Measurements from ENCODE around the gene UBC.
"Not testable (repeated sequence)": the region's sequence is repeated elsewhere in the genome, so short reads cannot be mapped to it uniquely, and the experiment has no call there.

The UBC gene

DNA sequence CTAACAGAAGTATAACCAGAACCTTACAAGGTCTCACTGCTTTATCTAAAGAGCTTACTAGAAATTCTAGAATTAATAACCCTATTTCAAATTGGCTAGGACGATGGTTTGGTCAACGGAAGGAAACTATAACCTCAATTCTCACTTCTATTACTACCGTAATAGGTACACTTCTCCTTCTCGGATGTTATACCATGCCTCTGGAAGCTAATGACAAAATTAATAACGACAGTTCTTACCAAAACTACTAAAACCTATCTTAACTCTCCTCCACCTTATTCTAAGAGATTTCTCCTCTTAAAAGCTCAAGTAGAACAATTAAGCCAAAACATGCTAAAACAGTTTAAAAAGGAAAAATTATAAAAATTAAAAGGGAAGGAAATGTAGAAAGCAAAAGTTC is 23.7 kb upstream of the UBC start:
- Histone ChIP-seq H3K4me3 (ENCODE audit: low read length in 2 of 2) (peak overlapping the region in 1 of 2 donors; percentile 78), H3K9ac (ENCODE audit: low read depth in 1 of 2, low read length in 2 of 2) (peak overlapping the region; percentile 74 to 86), H3K9me3 (ENCODE audit: control insufficient read depth in 2 of 2, low read length in 2 of 2) (no peaks in the 10 kb centered on the region), H3K27me3 (ENCODE audit: control insufficient read depth in 2 of 2, insufficient read depth in 2 of 2, low read length in 2 of 2) (no peaks in the 10 kb centered on the region), H3K27ac (ENCODE audit: low read depth in 2 of 2, low read length in 2 of 2) (peak overlapping the region in 1 of 2 donors; percentile 21), H3K36me3 (ENCODE audit: control insufficient read depth in 2 of 2, insufficient read depth in 2 of 2, low read length in 2 of 2) (peaks cover 0 to under 1% of the 10 kb centered on the region in 2 donors), H3K4me1 (ENCODE audit: control insufficient read depth in 2 of 2, insufficient read depth in 2 of 2, low read length in 2 of 2) (peaks cover 17 to 26% of the 10 kb centered on the region in 2 donors)

DNA sequence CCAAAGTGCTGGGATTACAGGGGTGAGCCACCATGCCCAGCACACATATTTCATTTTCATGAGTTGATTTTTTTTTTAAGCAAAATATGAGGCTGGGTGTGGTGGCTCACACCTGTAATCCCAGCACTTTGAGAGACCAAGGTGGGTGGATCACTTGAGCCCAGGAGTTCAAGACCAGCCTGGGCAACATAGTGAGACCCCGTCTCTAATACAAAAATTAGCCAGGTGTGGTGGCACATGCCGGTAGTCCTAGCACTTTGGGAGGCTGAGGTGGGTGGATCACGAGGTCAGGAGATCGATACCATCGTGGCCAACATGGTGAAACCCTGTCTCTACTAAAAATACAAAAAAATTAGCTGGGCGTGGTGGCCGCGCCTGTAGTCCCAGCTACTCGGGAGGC is 17.1 kb upstream of the UBC start:
- H3K4me1 ChIP-seq (ENCODE audit: control insufficient read depth in 2 of 2, insufficient read depth in 2 of 2, low read length in 2 of 2), result peaks cover 8 to 13% of the 10 kb centered on the region in 2 donors
- not testable (repeated sequence) for H3K9ac ChIP-seq (ENCODE audit: low read depth in 1 of 2, low read length in 2 of 2); H3K27me3 ChIP-seq (ENCODE audit: control insufficient read depth in 2 of 2, insufficient read depth in 2 of 2, low read length in 2 of 2); H3K27ac ChIP-seq (ENCODE audit: low read depth in 2 of 2, low read length in 2 of 2); H3K36me3 ChIP-seq (ENCODE audit: control insufficient read depth in 2 of 2, insufficient read depth in 2 of 2, low read length in 2 of 2); H3K9me3 ChIP-seq (ENCODE audit: control insufficient read depth in 2 of 2, low read length in 2 of 2); H3K4me3 ChIP-seq (ENCODE audit: low read length in 2 of 2)

DNA sequence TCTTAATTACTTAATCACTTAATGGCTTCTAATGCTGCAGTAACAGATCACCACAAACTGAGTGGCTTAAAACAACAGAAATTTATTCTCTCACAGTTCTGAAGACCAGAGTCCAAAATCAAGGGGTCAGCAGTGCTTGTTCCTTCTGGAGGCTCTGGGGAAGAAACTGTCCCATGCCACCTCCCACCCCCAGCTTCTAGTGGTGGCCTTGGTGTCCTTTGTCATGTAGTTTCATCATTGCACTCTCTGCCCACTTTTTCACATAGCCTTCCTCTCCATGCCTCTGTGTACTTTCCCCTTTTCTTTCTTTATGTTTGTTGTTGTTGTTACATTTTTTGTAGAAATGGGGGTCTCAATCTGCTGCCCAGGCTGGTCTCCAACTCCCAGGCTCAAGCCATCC is 16.1 kb upstream of the UBC start:
- Histone ChIP-seq H3K9ac (ENCODE audit: low read depth in 1 of 2, low read length in 2 of 2) (no peak overlapping the region), H3K9me3 (ENCODE audit: control insufficient read depth in 2 of 2, low read length in 2 of 2) (no peaks in the 10 kb centered on the region), H3K27me3 (ENCODE audit: control insufficient read depth in 2 of 2, insufficient read depth in 2 of 2, low read length in 2 of 2) (no peaks in the 10 kb centered on the region), H3K4me3 (ENCODE audit: low read length in 2 of 2) (no peak overlapping the region), H3K4me1 (ENCODE audit: control insufficient read depth in 2 of 2, insufficient read depth in 2 of 2, low read length in 2 of 2) (peaks cover 8 to 13% of the 10 kb centered on the region in 2 donors), H3K27ac (ENCODE audit: low read depth in 2 of 2, low read length in 2 of 2) (no peak overlapping the region), H3K36me3 (ENCODE audit: control insufficient read depth in 2 of 2, insufficient read depth in 2 of 2, low read length in 2 of 2) (no peaks in the 10 kb centered on the region)

DNA sequence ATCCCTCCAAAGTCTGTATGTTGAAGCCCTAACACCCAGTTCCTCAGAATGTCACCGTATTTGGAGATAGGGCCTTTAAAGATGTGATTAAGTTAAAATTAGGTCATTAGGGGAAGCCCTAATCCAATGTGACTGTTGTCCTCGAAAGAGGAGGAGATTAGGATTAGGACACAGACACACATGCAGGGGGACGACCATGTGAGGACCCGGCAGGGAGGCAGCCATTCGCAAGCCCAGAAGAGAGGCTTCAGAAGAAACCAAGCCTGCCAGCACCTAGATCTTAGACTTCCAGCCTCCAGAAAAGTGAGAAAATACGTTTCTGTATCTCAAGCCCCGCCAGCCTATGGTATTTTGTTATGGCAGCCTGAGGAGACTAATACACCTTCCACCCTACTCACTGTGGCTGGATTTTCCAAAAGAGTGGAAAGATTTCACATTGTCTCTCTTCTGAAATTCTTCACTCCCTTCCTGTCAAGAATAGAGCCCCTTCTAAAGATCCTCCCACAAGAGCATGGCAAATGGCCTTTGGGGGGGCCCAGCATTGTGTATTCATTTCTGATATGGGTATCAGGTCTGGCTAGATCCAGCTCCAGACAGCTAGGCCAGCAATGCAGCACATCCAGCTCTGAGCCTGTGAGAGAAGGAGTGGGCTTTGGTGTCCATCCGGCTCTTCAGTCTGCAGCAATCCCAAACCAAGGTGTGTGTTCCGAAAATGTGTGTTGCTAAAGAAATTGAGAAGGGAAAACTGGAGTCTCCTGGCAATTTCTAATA is 15.4 kb upstream of the UBC start:
- no peaks in the 10 kb centered on the region for H3K27me3 ChIP-seq (ENCODE audit: control insufficient read depth in 2 of 2, insufficient read depth in 2 of 2, low read length in 2 of 2)
- no peaks in the 10 kb centered on the region for H3K36me3 ChIP-seq (ENCODE audit: control insufficient read depth in 2 of 2, insufficient read depth in 2 of 2, low read length in 2 of 2)
- H3K9ac ChIP-seq (ENCODE audit: low read depth in 1 of 2, low read length in 2 of 2), result no peak overlapping the region
- peaks cover 8 to 13% of the 10 kb centered on the region in 2 donors for H3K4me1 ChIP-seq (ENCODE audit: control insufficient read depth in 2 of 2, insufficient read depth in 2 of 2, low read length in 2 of 2)
- H3K4me3 ChIP-seq (ENCODE audit: low read length in 2 of 2), result no peak overlapping the region
- no peak overlapping the region for H3K27ac ChIP-seq (ENCODE audit: low read depth in 2 of 2, low read length in 2 of 2)
- H3K9me3 ChIP-seq (ENCODE audit: control insufficient read depth in 2 of 2, low read length in 2 of 2), result no peaks in the 10 kb centered on the region

DNA sequence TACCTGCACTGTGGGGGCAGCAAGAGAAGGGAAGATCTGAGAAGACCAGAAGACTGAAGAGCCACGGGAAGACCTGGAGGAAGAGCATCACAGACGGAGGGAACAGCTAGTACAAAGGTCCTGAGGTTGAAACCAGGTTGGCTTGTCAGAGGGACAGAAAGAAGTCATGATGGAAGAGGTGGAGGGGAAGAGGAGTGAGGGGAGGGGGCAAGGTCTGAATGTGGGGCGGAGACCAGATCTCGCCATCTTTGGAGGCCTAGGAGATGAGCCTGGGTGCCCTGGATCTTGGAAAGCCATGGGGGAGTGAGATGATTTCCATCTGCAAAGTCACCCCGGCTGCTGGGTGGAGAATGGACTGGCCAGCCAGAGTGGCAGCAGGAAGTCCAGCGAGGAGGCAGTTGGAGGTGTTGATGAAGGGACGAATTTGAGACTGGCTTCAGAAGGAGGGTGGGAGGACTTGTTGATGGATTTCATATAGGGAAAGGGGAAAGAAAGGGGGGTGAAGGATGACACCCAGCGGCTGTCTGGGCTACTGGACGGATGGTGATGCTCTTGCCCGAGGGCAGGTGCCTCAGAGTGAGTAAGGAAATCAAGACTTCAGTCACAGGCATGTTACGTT is 14.6 kb upstream of the UBC start:
- Histone ChIP-seq H3K9me3 (ENCODE audit: control insufficient read depth in 2 of 2, low read length in 2 of 2) (no peaks in the 10 kb centered on the region), H3K9ac (ENCODE audit: low read depth in 1 of 2, low read length in 2 of 2) (peak overlapping the region; percentile 84 to 90), H3K36me3 (ENCODE audit: control insufficient read depth in 2 of 2, insufficient read depth in 2 of 2, low read length in 2 of 2) (no peaks in the 10 kb centered on the region), H3K27ac (ENCODE audit: low read depth in 2 of 2, low read length in 2 of 2) (peak overlapping the region; percentile 94 to 96), H3K4me1 (ENCODE audit: control insufficient read depth in 2 of 2, insufficient read depth in 2 of 2, low read length in 2 of 2) (peaks cover 8 to 13% of the 10 kb centered on the region in 2 donors), H3K27me3 (ENCODE audit: control insufficient read depth in 2 of 2, insufficient read depth in 2 of 2, low read length in 2 of 2) (no peaks in the 10 kb centered on the region), H3K4me3 (ENCODE audit: low read length in 2 of 2) (peak overlapping the region in 1 of 2 donors; percentile 85)

DNA sequence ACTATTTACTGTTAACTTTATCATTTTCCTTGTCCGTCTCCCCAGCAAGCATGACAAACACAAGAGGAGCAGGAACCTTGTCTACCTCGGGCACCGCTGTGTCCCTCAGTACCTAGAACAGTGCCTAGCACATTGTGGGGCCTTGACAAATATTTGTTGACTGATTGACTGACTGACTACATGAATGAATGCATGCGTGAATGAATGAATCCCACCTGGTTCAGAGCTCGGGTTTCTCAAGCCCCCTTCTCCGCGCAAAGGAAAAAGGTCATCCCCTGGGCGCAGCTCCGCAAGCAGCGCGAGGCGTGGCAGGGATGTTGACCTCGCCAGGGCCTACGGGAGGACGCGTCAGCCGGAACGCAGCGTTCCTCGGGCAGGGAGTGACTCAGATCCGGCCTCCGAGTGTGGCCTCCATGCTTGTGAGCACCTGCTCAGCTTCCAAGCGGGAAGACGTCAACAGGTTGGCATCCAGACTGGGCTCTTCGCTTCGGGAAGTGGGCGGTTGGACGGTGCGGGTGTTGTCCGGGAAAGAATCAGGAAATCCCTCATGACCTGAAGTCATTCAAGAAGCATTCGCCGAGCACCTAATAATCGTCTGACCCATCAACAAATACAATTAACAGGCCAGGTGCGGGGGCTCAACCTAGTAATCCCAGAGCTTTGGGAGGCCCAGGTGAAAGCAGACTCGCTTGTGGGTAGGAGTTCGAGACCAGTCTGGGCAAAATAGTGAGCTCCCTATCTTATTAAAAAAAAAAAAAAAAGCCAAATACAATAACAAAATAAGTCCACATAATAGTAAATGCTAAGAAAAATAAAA is 13.9 kb upstream of the UBC start:
- no peaks in the 10 kb centered on the region for H3K36me3 ChIP-seq (ENCODE audit: control insufficient read depth in 2 of 2, insufficient read depth in 2 of 2, low read length in 2 of 2)
- H3K4me1 ChIP-seq (ENCODE audit: control insufficient read depth in 2 of 2, insufficient read depth in 2 of 2, low read length in 2 of 2), result peaks cover 8 to 13% of the 10 kb centered on the region in 2 donors
- H3K27me3 ChIP-seq (ENCODE audit: control insufficient read depth in 2 of 2, insufficient read depth in 2 of 2, low read length in 2 of 2), result no peaks in the 10 kb centered on the region
- peak overlapping the region; percentile 85 to 90 for H3K4me3 ChIP-seq (ENCODE audit: low read length in 2 of 2)
- peak overlapping the region; percentile 94 to 96 for H3K27ac ChIP-seq (ENCODE audit: low read depth in 2 of 2, low read length in 2 of 2)
- H3K9me3 ChIP-seq (ENCODE audit: control insufficient read depth in 2 of 2, low read length in 2 of 2), result no peaks in the 10 kb centered on the region
- H3K9ac ChIP-seq (ENCODE audit: low read depth in 1 of 2, low read length in 2 of 2), result peak overlapping the region; percentile 84 to 90

DNA sequence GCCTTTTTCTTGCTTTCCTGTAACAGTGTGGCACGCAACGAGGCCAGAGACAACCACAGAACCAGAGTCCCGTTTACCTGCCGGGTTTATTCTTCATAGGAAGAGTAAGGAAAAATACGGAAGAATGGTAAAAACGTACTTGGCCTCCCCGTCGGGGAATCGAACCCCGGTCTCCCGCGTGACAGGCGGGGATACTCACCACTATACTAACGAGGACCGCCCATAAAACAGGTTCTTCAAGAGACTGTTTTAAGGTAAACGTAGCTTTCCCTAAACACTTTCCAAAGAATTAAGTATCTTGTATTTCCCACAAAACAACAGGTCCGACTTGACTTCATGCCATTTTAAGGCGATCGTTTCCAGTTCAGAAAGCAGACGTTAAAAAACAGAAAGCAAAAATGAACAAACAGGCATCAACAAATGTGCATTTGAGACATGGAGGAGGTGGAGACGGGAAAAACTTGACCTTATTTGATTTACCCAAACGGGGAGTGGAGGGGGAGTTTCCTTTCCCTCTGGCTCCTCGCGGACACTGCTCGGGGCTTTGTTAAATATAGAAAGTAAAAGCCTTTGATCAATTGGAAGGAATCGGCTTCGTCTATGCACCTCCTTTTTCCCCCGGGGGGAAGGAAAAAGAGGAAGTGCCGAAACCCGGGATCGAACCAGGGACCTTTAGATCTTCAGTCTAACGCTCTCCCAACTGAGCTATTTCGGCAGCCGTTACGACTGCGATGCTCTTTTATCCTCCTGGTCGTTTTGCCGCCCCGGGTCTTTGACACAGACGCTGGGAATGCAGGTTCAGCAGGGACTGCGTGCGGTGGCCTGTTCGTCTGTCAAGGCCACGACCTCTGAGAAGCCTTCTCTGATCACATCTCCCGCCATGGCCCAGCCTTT is 13.0 kb upstream of the UBC start:
- H3K9ac ChIP-seq (ENCODE audit: low read depth in 1 of 2, low read length in 2 of 2), result peak overlapping the region; percentile 84 to 90
- H3K4me3 ChIP-seq (ENCODE audit: low read length in 2 of 2), result peak overlapping the region; percentile 85 to 90
- no peaks in the 10 kb centered on the region for H3K36me3 ChIP-seq (ENCODE audit: control insufficient read depth in 2 of 2, insufficient read depth in 2 of 2, low read length in 2 of 2)
- H3K27me3 ChIP-seq (ENCODE audit: control insufficient read depth in 2 of 2, insufficient read depth in 2 of 2, low read length in 2 of 2), result no peaks in the 10 kb centered on the region
- H3K27ac ChIP-seq (ENCODE audit: low read depth in 2 of 2, low read length in 2 of 2), result peak overlapping the region; percentile 94 to 96
- no peaks in the 10 kb centered on the region for H3K9me3 ChIP-seq (ENCODE audit: control insufficient read depth in 2 of 2, low read length in 2 of 2)
- peaks cover 8 to 13% of the 10 kb centered on the region in 2 donors for H3K4me1 ChIP-seq (ENCODE audit: control insufficient read depth in 2 of 2, insufficient read depth in 2 of 2, low read length in 2 of 2)

DNA sequence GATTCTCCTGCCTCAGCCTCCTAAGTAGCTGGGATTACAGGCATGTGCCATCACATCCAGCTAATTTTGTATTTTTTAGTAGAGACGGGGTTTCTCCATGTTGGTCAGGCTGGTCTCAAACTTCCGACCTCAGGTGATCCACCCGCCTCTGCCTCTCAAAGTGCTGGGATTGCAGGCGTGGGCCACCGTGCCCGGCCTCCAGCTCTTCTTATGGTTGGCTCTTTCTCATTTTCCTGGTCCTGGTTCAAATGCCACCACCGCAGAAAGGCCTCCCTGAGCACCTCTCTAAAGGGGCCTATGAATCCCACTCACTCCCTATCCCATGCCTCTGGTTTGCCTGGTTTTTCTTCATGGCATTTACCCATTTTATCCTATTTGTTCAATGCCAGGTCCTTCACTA is 11.3 kb upstream of the UBC start:
- not testable (repeated sequence) for H3K4me3 ChIP-seq (ENCODE audit: low read length in 2 of 2); H3K27ac ChIP-seq (ENCODE audit: low read depth in 2 of 2, low read length in 2 of 2); H3K27me3 ChIP-seq (ENCODE audit: control insufficient read depth in 2 of 2, insufficient read depth in 2 of 2, low read length in 2 of 2); H3K36me3 ChIP-seq (ENCODE audit: control insufficient read depth in 2 of 2, insufficient read depth in 2 of 2, low read length in 2 of 2); H3K9ac ChIP-seq (ENCODE audit: low read depth in 1 of 2, low read length in 2 of 2); H3K9me3 ChIP-seq (ENCODE audit: control insufficient read depth in 2 of 2, low read length in 2 of 2)
- peaks cover 12 to 24% of the 10 kb centered on the region in 2 donors for H3K4me1 ChIP-seq (ENCODE audit: control insufficient read depth in 2 of 2, insufficient read depth in 2 of 2, low read length in 2 of 2)

- H3K9ac ChIP-seq (ENCODE audit: low read depth in 1 of 2, low read length in 2 of 2), result no peak overlapping the region
- peaks cover 13 to 30% of the 10 kb centered on the region in 2 donors for H3K4me1 ChIP-seq (ENCODE audit: control insufficient read depth in 2 of 2, insufficient read depth in 2 of 2, low read length in 2 of 2)
- no peaks in the 10 kb centered on the region for H3K27me3 ChIP-seq (ENCODE audit: control insufficient read depth in 2 of 2, insufficient read depth in 2 of 2, low read length in 2 of 2)
- H3K4me3 ChIP-seq (ENCODE audit: low read length in 2 of 2), result no peak overlapping the region
- H3K9me3 ChIP-seq (ENCODE audit: control insufficient read depth in 2 of 2, low read length in 2 of 2), result no peaks in the 10 kb centered on the region
- no peaks in the 10 kb centered on the region for H3K36me3 ChIP-seq (ENCODE audit: control insufficient read depth in 2 of 2, insufficient read depth in 2 of 2, low read length in 2 of 2)
- H3K27ac ChIP-seq (ENCODE audit: low read depth in 2 of 2, low read length in 2 of 2), result no peak overlapping the region
Measured at GRCh38 chr12:124925117-124925516, 10.7 kb upstream of the UBC start.
